ENCODE measurements around the gene RND2. TPM values are rescaled to one million over a fixed set of nuclear protein-coding genes. Genes with fewer than 3 reads are reported as not detected.
A peak's percentile ranks its signal among the peaks of the same experiment; 100 is the strongest.

The RND2 gene
- total RNA-seq, 2 experiments from 2014 or later: 0.30 TPM; not detected in 1

DNA sequence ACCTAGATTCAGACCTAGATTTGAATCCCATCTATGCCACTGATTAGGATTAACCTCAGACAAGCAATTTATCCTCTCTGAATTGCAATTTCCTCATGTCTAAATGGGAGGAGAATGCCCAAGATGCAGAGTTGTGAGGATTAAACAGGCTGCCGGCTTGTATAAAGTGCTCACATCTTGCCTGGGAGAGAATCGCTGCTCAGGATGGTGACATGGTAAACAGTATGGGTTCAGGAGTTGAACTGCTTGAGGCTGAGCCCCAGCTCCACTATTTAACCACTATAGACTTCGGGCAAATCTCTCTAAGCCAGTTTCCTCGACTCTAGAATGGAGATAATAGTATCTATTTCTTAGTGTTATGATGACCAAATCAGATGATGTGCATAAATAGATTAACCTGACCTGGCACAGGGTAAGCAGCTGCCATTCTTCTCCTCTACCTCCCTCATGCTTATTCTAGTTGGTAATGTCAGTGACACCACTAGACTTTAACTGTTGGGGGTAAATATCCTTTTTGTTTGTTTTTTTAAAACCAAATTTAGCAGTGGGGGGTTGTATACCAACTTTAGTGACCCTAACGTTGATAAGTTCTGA lies 27.5 kb upstream of the RND2 start:
- Histone ChIP-seq H3K27ac (ENCODE audit: low read depth, low read length, poor library complexity, severe bottlenecking) (peak overlapping the region; percentile 63), H3K9me3 (ENCODE audit: low read length) (no peaks in the 10 kb centered on the region), H3K4me3 (ENCODE audit: low read depth, low read length, poor library complexity, severe bottlenecking) (peak overlapping the region; percentile 95), H3K79me2 (ENCODE audit: insufficient read depth, low read depth, low read length) (peaks cover 30% of the 10 kb centered on the region), H4K20me1 (ENCODE audit: insufficient read depth, low read length) (peaks cover 14% of the 10 kb centered on the region; the same call in 1 of the 2 replicates), H2AFZ (ENCODE audit: low read length) (peak overlapping the region; percentile 86), H3K36me3 (ENCODE audit: insufficient read depth, low read length) (peaks cover 67% of the 10 kb centered on the region), H3K4me1 (ENCODE audit: insufficient read depth, low read length, poor library complexity, severe bottlenecking) (peaks cover 20% of the 10 kb centered on the region), H3K4me2 (ENCODE audit: low read length) (peak overlapping the region; percentile 76), H3K9me2 (ENCODE audit: insufficient read depth, low read length) (no peaks in the 10 kb centered on the region)
- ChIA-PET CTCF (ENCODE audit: unreplicated experiment) (interaction anchor here (1.0 to 1.5 kb wide), 4 partner anchors 12 to 320 kb away, joined by 3 to 5 read pairs (median 4); no protein-coding TSS in a partner anchor), POLR2A (interaction anchor here (0.5 to 2.1 kb wide), 12 partner anchors 11 to 317 kb away, joined by 3 to 21 read pairs (median 4); partner anchors contain the start of gene PSME3)
- intact Hi-C loops (cut with micrococcal nuclease; ENCODE audit: unreplicated experiment): loop anchor here (5.0 kb wide), 2 partner anchors 60 to 165 kb away; partner anchors contain the start of gene PSME3
- DNase-seq (ENCODE audit: low spot score): no peak
- TF ChIP-seq, protein P1, sequence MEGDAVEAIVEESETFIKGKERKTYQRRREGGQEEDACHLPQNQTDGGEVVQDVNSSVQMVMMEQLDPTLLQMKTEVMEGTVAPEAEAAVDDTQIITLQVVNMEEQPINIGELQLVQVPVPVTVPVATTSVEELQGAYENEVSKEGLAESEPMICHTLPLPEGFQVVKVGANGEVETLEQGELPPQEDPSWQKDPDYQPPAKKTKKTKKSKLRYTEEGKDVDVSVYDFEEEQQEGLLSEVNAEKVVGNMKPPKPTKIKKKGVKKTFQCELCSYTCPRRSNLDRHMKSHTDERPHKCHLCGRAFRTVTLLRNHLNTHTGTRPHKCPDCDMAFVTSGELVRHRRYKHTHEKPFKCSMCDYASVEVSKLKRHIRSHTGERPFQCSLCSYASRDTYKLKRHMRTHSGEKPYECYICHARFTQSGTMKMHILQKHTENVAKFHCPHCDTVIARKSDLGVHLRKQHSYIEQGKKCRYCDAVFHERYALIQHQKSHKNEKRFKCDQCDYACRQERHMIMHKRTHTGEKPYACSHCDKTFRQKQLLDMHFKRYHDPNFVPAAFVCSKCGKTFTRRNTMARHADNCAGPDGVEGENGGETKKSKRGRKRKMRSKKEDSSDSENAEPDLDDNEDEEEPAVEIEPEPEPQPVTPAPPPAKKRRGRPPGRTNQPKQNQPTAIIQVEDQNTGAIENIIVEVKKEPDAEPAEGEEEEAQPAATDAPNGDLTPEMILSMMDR (conservative IDR thresholded peaks at IDR 0.05; ENCODE audit: low read length): no peak
- no peak for TF ChIP-seq EZH2phosphoT487 (IDR thresholded peaks at IDR 0.05; ENCODE audit: borderline replicate concordance, low read depth, low read length)
- no TSS peak for BruUV-seq (replicated peaks)

DNA sequence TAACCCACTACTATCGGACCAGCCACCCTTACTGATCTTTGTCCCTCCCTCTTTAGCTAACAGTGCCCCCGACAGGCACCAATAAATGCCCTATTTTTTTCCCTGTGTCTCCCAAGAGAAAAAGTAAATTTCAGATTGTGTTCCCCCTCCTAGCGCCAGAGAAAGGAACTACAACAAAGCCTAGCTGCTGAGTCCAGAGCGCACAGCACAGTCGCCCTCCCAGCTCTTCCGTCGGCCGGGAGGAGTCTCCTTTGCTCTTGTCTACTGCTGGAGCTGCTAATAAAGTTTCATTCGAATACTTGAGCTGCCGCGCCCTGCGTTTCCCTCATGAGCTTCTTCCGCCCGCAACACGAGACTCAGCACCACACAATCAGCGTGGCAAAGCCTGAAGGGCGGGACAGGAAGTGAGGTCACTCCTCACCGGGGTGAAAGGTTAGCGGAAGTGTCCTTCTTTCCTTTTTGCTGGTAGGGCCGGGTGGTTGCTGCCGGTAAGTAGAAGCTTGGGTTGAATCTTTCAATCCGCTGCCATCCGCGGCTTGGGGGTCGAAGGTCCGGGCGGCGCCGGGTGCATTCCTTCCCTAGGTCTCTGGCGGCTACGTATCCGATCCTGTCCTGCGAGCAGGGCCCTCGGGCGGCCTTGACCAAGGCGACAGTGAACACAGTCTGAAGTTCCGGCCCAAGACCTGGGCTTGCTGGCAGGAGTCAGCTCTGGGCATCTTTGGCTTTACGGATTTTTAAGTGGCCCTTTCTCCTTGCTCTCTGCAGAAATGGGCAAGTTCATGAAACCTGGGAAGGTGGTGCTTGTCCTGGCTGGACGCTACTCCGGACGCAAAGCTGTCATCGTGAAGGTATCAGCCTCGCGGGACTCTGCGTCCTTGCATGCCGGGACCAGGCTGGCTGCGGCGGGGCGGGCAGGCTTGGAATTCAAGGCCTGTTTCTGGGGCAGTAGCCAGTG lies 26.8 kb upstream of the RND2 start, which contains the start of gene RPL27:
Gene RPL27, plus strand, starts transcription at position 436 of the 955 bp plus-strand sequence. Its CDS starts 332 bp downstream, at position 768.
- ChIA-PET CTCF (ENCODE audit: unreplicated experiment) (interaction anchor here (1.0 to 1.5 kb wide), 4 partner anchors 13 to 321 kb away, joined by 3 to 5 read pairs (median 4); no protein-coding TSS in a partner anchor), POLR2A (interaction anchor here (0.5 to 2.1 kb wide), 13 partner anchors 10 to 316 kb away, joined by 3 to 21 read pairs (median 3); partner anchors contain the start of gene PSME3)
- peak within 1 kb of the TSS; percentile 86 for H2AFZ ChIP-seq (ENCODE audit: low read length)
- peak; percentile 100 for DNase-seq (ENCODE audit: low spot score)
- no peaks in the 10 kb centered on the region for H3K9me2 ChIP-seq (ENCODE audit: insufficient read depth, low read length)
- intact Hi-C loops (cut with micrococcal nuclease; ENCODE audit: unreplicated experiment): loop anchor here (1.0 to 5.0 kb wide), 4 partner anchors 13 to 166 kb away; partner anchors contain the start of genes PSME3, PTGES3L and RUNDC1
- H3K4me3 ChIP-seq (ENCODE audit: low read depth, low read length, poor library complexity, severe bottlenecking): peak within 1 kb of the TSS; percentile 95
- H3K27ac ChIP-seq (ENCODE audit: low read depth, low read length, poor library complexity, severe bottlenecking): peak within 1 kb of the TSS; percentile 63
- peaks cover 67% of the 10 kb centered on the region for H3K36me3 ChIP-seq (ENCODE audit: insufficient read depth, low read length)
- BruUV-seq (replicated peaks): TSS peak; percentile 90
- H3K9me3 ChIP-seq (ENCODE audit: low read length): no peaks in the 10 kb centered on the region
- H3K4me2 ChIP-seq (ENCODE audit: low read length): peak within 1 kb of the TSS; percentile 88
- H3K4me1 ChIP-seq (ENCODE audit: insufficient read depth, low read length, poor library complexity, severe bottlenecking): peaks cover 20% of the 10 kb centered on the region
- H3K79me2 ChIP-seq (ENCODE audit: insufficient read depth, low read depth, low read length): peaks cover 30% of the 10 kb centered on the region
- no peak for TF ChIP-seq EZH2phosphoT487 (IDR thresholded peaks at IDR 0.05; ENCODE audit: borderline replicate concordance, low read depth, low read length)
- TF ChIP-seq, protein P1 (conservative IDR thresholded peaks at IDR 0.05; ENCODE audit: low read length): peak; percentile 93
- peaks cover 14% of the 10 kb centered on the region; the same call in 1 of the 2 replicates for H4K20me1 ChIP-seq (ENCODE audit: insufficient read depth, low read length)
